Embryonic facial prominence (tissue), 1 donor: ENCODE data around the gene COL23A1.

Experiments used
- DNase-seq: peaks from one replicate; pipeline ENCODE4 v3.0.0-alpha.2; 2016; ENCODE audit errors: extremely low spot score

Gene COL23A1

GRCh38 chr5:178590141-178590923 lies at the start of gene COL23A1:
Gene COL23A1 (minus strand): TSS chr5:178590393.
- peak; percentile 68 for DNase-seq

GRCh38 chr5:178637356-178638074 lies 47.3 kb upstream of the COL23A1 start:
- no peak for DNase-seq

- DNase-seq = no peak
These were observed 42.1 kb upstream of the COL23A1 start for GRCh38 chr5:178632285-178632684.

GRCh38 chr5:178630951-178631350 lies 40.8 kb upstream of the COL23A1 start:
- no peak for DNase-seq

GRCh38 chr5:178630475-178630930 lies 40.3 kb upstream of the COL23A1 start:
- DNase-seq = no peak

GRCh38 chr5:178627259-178627598 lies 37.0 kb upstream of the COL23A1 start:
- DNase-seq = no peak

GRCh38 chr5:178626484-178627258 lies 36.5 kb upstream of the COL23A1 start, which contains the start of gene CLK4:
Gene CLK4 (minus strand): TSS chr5:178627050. CDS start chr5:178623416, 3,634 bp downstream.
- DNase-seq = peak; percentile 93

GRCh38 chr5:178625679-178626483 lies 35.7 kb upstream of the COL23A1 start:
- DNase-seq = peak; percentile 12

- DNase-seq = no peak
These were observed 34.7 kb upstream of the COL23A1 start for GRCh38 chr5:178624631-178625546.

GRCh38 chr5:178622679-178623247 lies 32.6 kb upstream of the COL23A1 start:
- DNase-seq = no peak

- no peak for DNase-seq
These were observed 29.2 kb upstream of the COL23A1 start for GRCh38 chr5:178619390-178619789.

- DNase-seq = no peak
These were observed 22.1 kb upstream of the COL23A1 start for GRCh38 chr5:178612299-178612698.

GRCh38 chr5:178606269-178606668 lies 16.1 kb upstream of the COL23A1 start:
- DNase-seq = no peak

GRCh38 chr5:178605788-178606187 lies 15.6 kb upstream of the COL23A1 start:
- DNase-seq = no peak

GRCh38 chr5:178602752-178603151 lies 12.6 kb upstream of the COL23A1 start:
- DNase-seq = no peak

GRCh38 chr5:178595750-178596149 lies 5.6 kb upstream of the COL23A1 start:
- no peak for DNase-seq

GRCh38 chr5:178595150-178595549 lies 5.0 kb upstream of the COL23A1 start:
- no peak for DNase-seq

GRCh38 chr5:178590924-178591423 lies 781 bp upstream of the COL23A1 start:
- no peak for DNase-seq
